GM19324 (cell line): ENCODE results near the gene BCAT1.
A peak's percentile ranks its signal among the peaks of the same experiment; 100 is the strongest.
"Not testable (repeated sequence)": the region's sequence is repeated elsewhere in the genome, so short reads cannot be mapped to it uniquely, and the experiment has no call there.

Experiments
- ATAC-seq: cut with Tn5 transposase; IDR thresholded peaks from one replicate; pipeline ENCODE4 v1.9.1; 2021; ENCODE audit warnings: mild to moderate bottlenecking, moderate library complexity; ENCODE audit not compliant: unreplicated experiment, low FRiP score

BCAT1 gene

DNA sequence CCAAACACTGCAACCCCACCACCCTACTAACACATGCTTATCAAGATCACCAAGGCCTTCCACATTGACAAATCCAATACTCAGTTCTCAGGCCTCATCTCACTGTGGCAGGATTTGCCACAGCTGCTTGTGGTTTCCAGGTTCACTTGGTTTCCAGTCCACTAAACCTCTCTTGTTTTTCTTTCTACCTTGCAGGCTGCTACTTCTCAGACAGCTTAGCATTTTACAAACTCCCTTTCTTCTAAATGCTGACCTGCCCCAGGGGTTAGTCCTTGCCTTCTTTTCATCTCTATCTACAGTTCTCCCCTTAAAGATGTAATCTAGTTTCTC lies 84.1 kb downstream of the BCAT1 start:
- no peak for ATAC-seq

DNA sequence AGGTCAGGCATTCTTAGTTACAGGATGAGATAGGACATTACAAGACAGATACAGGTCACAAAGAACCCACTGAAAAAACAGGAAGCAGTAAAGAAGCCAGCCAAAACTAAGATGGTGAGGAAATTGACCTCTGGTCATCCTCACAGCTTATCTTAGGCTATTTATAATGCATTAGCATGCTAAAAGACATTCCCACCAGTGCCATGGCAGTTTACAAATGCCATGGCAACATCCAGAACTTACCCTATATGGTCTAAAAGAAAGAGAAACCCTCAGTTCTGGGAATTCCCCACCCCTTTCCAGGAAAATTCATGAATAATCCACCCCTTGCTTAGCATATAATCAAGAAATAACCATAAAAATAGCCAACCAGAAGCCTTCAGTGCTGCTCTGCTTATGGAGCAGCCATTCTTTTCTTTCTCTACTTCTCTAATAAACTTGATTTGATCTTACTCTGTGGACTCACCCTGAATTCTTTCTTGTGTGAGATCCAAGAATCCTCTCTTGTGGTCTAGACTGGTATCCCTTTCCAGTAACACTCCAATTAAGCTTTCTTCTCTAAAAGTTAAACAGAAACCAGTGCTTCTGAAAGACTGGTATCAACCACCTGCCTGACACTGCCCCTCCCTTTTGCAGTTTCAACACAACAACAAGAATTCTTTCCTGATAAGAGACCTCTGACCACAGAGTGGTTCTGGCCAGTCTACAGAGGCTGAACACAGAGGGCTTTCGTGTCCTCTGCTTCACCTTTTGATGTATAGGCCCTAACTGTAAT lies 86.9 kb downstream of the BCAT1 start:
- ATAC-seq, result peak; percentile 56

DNA sequence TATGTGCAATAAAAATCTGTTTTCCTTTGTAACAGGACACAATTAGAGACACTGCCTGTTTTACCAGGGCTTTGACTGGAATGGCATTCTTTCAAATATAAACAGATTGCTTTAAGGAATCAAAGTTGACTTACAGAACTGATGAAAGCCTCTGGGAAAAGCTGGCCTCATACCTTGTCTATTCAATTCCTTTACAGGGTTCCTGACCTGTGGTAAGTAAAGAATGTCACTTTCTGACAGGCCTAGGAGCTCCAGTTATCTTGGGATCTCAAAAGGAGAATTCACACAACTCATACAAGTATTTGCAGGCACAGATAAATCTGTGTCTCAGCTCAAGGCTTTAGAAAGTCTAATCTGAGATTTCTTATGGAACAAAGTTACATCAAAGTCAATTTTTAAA lies 88.4 kb downstream of the BCAT1 start:
- no peak for ATAC-seq

DNA sequence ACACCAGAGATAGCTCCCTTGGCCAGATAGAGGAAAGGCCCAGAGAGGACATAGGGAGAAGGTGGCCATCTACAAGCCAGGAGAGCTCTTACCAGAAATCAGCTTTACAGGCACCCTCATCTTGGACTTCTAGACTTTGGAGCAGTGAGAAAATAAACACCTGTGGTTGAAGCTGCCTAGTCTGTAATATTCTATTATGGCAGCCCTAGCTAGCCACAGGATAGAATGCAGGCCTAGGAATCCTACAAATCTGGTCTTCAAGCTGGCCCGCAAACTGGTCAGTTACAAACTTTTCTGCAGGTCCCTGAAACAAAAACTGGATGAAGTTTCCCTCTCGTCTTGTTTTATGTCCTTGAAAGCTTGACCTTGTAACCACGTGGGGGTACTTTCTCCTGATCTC lies 92.4 kb downstream of the BCAT1 start:
- no peak for ATAC-seq

DNA sequence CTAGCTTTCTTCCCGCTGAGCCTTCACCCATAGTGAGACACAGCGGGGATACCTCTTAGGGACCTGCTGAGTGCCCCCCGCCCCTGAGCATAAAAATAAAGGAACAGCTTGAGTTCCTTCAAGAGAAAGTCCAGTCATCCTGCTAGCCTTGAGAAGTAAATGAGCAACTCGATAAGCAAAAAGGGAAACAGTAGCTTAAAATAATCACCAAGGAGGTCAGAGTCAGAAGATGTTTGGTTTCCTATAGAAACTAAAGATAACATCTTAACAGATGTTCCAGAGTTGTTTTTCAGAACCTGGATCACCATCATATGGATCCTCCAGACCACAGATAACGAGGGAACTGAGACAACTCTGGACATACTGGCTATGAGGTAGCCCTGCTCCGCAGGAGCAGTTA lies 94.0 kb downstream of the BCAT1 start:
- no peak for ATAC-seq

DNA sequence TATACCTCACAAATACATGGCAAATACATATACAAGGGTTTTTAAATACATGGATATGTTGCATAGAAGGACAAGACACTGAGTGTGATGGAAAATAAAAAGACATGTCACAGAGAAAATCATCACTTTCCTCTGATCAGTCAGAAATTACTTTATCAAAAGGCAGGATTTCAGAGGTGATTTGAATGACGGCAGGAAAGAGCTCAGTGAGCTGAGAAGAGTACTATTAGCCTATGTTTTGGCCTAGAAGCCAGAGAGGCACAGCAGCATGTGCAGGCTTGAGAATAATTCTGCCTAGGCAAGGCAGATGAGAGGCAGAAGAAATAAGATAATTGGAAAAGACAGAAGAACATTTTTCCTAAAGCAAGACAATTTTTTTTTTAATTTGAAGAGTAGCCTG lies 94.9 kb downstream of the BCAT1 start:
- no peak for ATAC-seq

DNA sequence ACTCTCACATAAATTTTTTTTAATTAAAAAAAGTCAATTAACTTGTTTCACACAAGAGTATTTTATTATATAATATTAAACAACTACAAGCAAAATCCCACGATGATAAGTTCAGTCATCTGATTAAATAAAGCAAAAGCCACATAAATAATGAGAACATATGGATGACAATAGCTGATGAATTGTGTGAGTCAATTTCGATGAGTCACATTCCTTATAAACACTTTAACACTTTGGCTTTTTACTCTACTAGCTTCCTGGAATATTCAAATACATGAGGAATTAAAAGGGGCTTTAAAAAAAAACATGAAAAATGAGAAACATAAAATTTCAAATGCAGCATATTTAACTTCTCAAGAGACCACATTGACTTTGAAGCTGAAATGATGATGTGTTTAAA lies 95.3 kb downstream of the BCAT1 start:
- no peak for ATAC-seq

DNA sequence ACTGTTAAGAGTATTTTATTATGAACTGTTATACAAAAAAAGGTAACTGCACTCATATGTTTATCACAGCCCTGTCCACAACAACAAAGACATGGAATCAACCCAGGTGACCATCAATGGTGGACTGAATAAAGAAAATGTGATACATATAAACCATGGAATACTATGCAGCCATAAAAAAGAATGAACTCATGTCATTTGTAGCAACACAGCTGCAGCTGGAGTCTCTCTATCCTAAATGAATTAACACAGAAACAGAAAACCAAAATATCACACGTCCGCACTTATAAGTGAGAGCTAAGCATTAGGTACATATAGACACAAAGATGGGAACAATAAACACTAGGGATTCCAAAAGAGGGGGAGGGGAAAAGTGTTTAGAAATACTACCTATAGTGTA lies 95.8 kb downstream of the BCAT1 start:
- ATAC-seq, result no peak

DNA sequence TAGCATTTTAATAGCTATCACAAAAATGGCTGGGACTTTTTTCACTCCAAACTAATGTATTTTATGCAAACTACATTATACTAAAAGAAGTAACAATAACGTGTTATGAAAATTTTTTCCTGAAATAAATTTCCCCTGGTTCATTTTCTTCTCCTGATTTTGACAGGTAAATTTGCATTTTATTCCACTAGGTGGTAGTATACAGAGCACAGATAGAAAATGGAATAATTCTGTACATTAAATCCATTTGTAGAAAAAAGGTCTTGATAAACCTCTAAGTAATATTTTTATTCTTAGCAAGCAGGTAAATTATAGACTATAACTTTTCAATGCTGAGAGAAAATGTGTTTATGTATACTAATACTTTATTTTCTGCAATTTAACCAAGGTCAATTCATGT lies 96.5 kb downstream of the BCAT1 start:
- no peak for ATAC-seq

DNA sequence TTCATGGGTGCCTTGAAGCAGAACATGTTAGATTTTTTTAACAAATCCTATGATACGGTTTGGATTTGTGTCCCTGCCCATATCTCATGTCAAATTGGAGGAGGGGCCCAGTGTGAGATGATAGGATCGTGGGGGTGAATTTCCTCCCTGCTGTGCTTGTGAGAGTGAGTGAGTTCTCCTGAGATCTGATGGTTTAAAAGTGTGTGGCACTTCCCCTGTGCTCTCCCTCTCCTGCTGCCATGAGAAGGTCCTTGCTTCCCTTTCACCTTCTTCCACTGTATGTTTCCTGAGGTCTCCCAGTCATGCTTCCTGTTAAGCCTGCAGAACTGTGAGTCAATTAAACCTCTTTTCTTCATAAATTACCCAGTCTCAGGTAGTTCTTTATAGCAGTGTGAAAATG lies 97.0 kb downstream of the BCAT1 start:
- ATAC-seq, result not testable (repeated sequence)

DNA sequence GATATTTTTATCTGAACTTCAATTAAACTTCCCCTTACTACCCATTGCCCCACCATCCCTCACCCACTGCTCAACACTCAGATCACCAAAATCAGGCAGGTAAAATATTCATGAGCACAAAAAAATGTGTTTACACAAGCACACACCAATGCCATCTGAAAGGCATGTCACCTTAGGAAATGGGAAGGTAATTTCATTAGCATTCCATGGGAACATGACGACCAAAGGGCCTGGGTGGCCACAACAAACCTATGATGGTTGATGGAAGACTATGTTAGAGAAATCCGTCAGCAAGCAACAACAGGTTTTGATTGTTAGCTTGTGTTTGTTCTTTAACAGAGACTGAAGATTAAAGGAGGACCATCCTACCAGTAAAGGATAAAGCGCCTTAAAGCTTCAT lies 97.6 kb downstream of the BCAT1 start:
- ATAC-seq, result no peak

DNA sequence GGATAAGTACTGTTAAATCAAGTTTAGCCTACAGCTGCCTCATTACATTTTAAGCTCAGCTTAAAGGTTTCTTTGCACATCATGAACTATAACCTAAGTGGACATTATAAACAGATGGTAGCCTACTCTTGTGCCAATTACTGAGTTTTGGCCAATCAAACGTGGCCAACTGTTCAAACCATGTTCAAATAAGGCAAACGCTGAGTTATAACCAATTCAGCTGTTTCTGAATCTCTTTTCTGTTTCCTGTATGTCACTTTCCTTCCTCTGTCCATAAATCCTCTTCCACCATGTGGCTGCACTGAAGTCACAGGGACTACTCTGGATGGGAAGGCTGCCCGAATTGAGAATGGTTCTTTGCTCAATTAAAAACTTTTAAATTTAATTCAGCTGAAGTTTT lies 98.4 kb downstream of the BCAT1 start:
- no peak for ATAC-seq

DNA sequence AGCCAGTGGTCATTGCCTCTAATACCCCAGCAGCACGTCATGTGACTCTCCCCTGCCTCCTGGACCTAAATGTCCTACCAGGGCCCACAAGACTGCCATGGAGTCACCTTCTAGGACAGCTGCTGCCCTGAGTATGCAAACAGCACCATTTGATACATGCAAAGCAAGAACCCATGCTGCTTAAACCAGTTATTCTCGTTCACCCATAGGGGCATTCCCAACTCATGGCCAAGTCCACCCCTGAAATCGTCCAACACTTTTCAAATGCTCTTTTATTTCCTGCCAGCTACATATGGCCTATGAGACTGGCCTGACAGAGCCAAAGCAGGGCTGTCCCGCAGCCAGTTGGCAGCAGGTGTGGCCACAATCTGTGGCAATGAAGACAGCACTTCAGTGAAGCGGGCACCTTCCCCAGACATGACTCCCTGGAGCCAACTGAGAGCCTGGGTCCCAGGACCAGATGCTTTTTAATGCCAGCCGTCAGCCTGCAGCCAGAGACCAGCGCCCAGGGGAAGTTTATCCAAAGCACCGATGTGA lies 99.9 kb downstream of the BCAT1 start:
- ATAC-seq, result no peak

DNA sequence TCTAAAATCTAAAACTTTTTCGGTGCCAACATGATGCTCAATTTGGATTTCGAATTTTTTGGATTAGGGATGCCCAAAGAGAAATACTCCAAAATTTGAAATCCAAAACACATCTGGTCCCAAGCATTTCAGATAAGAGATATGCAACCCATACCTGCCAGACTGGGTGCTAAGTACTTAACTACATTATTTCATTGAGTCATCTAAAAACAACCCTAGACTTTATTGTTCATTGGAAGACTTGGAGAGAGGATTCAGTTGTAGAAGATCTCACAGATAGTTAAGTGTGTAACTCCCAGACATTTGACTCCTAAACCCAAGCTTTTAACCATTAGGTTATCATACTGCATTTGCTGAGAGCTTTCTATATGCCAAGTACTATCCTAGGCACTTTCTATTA lies 102.2 kb downstream of the BCAT1 start:
- no peak for ATAC-seq

DNA sequence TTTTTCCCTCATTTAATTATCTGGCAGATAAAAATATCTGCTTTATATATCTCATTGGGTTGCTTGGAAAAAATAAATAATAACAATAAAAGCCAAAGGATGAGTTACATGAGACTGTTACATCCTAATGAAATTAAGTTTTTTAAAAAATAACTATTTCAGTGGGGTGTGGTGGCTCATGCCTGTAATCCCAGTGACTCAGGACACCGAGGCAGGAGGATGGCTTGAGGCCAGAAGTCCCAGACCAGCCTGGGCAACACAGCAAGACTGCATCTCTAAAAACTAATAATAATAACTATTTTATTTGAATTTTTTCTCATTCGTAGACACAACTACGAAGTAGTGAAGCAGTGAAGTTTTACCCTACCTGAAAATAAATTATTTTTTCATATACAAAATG lies 103.3 kb downstream of the BCAT1 start:
- ATAC-seq, result no peak

DNA sequence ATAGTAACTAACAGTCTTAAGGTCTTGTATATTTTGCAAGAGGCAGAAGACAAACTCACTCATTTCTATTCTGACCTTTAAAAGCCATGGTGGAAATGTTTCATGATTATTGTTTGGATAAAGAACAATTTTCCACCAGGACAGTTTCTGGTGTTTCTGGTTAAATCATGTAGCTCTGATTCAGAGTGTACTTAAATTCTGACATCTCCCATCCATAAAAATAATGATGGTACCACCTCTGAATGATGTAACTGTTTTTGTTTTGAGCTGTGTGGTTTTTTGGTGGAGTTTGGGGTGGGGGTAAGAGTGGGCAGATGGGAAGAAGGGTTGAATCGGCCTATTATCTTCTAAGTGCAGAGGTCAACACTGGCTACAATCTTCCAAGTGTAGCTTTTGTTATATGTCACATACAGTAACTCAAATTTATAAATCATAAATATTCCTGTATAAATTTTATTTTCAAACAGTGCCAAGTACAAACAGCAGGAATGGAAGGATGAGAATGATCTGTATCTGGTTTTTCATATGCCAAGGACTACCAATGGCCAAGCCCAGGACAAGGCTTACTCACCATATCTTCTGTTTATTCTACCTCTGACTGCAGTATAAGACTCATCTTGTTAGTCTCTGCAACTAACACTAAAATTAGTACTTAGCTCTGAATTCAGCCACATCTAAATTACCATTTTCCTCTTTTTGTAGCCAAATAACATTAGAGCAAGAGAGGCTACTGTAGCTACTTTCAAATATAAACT lies 108.7 kb downstream of the BCAT1 start:
- ATAC-seq, result no peak

DNA sequence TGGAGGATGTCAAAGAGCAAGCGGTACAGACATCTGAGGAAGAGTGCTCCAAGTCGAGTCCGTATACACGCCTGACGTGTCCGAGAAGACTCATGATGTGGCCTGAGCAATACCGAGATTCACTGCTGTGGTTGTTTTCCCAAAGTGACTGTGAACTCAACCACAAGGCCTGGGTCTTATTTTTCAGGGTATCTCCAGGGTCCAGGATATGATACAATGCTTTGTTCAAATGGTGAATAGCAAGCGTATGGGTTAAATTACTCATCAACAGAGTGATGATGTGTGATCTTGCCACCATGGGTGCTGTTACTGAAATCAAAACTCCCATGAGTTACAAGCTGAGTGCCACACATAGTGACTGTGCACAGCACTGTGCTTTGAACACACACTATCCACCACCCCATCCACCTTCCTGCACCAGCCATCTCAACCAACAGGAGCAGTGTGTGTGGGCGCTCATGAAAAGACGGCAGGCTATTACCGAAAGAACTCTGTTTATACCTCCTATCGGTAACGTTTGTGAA lies 109.6 kb downstream of the BCAT1 start:
- peak; percentile 68 for ATAC-seq

DNA sequence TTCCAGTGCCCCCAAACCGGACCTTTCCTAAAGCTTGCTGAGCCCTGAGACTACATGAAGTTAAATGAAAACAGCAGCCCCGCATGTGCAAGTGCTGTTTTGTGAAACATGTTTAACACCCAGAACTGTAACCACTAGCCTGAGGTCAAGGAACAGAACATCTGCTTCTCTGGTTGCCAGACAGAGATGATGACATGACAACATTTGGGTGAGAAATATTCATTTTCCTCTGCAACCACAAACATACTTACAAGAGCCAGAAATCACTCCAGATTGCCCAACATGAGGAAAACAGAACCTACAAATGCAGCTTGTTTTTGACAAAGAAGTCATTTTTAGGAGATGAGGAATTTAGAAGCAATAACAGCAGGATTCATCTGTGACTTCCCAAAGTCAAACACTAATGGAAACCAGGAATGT lies 110.4 kb downstream of the BCAT1 start:
- no peak for ATAC-seq

DNA sequence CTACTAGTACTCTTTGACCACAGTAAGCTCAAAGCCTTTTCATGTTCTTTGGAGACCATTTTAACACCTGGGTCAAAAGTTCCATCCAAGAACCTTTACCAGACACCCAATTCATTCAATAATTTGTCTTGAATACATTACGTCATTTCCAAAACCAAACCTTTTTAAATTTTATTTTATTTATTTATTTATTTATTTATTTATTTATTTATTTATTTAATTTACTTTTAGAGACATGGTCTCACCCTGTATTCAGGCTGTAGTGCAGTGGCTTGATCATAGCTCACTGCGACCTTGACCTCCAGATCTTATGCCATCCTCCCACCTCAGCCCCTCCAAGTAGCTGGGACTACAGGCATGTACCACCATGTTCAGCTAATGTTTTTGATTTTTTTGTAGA lies 113.5 kb downstream of the BCAT1 start:
- ATAC-seq, result no peak

DNA sequence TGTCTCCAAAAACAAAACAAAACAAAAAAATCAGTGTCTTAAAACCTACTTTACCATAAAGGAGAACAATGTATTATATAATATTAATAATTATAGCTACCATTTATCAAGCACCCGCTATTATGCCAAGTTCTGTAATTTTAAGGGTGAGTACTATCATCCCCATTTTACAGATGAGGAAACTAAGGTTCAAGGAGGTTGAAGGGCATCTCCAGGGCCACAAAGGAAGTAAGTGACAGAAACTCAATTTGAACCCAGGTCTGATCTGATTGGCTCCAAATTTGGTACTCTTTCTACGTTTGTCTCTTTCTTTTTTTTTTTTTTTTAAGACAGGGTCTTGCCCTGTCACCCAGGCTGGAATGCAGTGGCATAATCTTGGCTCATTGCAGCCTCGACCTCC lies 115.4 kb downstream of the BCAT1 start:
- ATAC-seq, result no peak

DNA sequence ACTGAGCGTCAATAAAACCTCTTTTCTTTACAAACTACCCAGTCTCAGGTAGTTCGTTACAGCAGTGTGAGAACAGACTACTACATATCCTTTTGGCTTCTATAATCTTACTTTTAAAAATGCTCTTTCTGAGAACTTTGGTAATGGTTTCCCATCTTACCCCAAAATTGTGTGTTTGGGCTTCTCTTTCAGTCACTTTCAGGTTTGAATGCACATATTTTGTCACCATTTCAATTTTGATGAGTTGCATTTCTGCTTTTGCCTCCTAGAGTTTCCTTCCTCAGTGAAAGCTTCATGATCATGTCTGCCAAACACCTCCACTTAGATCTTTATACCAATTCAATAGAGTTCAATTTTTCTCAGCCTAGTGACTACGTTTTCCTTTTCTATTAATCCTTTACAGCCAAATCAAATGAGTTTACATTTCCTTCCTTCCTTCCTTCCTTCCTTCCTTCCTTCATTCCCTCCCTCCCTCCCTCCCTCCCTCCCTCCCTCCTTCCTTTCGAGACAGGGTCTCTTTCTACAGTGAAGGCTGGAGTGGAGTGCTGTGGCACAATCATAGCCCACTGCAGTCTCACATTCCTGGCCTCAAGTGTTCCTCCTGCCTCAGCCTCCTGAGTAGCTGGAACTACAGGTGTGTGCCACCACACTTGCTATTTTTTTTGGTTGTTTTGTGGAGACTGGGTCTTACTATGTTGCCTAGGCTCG lies 124.9 kb downstream of the BCAT1 start:
- ATAC-seq, result no peak
